ENCODE data around the gene L3MBTL3.
"Not testable (repeated sequence)": the region's sequence is repeated elsewhere in the genome, so short reads cannot be mapped to it uniquely, and the experiment has no call there.

Gene L3MBTL3

GRCh38 chr6:130138116-130138908 is 119.9 kb downstream of the L3MBTL3 start:
- no peak for DNase-seq

GRCh38 chr6:130138909-130139242 is 120.5 kb downstream of the L3MBTL3 start:
- no peak for DNase-seq

GRCh38 chr6:130140084-130140483 is 121.7 kb downstream of the L3MBTL3 start:
- DNase-seq, result no peak

- no peak for DNase-seq
Measured at GRCh38 chr6:130143709-130144108, 125.3 kb downstream of the L3MBTL3 start.

GRCh38 chr6:130147111-130147510 is 128.7 kb downstream of the L3MBTL3 start:
- no peak for DNase-seq

GRCh38 chr6:130148181-130148580 is 129.8 kb downstream of the L3MBTL3 start:
- DNase-seq, result no peak

GRCh38 chr6:130149016-130149415 is 130.6 kb downstream of the L3MBTL3 start:
- not testable (repeated sequence) for DNase-seq

- no peak for DNase-seq
Measured at GRCh38 chr6:130150906-130151305, 132.5 kb downstream of the L3MBTL3 start.

- DNase-seq, result no peak
Measured at GRCh38 chr6:130152908-130153510, 134.6 kb downstream of the L3MBTL3 start.

- DNase-seq, result no peak
Measured at GRCh38 chr6:130156908-130157307, 138.5 kb downstream of the L3MBTL3 start.

GRCh38 chr6:130158056-130158455 is 139.7 kb downstream of the L3MBTL3 start:
- DNase-seq, result no peak

GRCh38 chr6:130158548-130158947 is 140.2 kb downstream of the L3MBTL3 start:
- DNase-seq, result no peak

GRCh38 chr6:130159956-130160355 is 141.6 kb downstream of the L3MBTL3 start:
- no peak for DNase-seq

- DNase-seq, result no peak
Measured at GRCh38 chr6:130161683-130162404, 143.5 kb downstream of the L3MBTL3 start.

- DNase-seq, result no peak
Measured at GRCh38 chr6:130162421-130162820, 144.0 kb downstream of the L3MBTL3 start.

GRCh38 chr6:130163266-130163665 is 144.9 kb downstream of the L3MBTL3 start:
- no peak for DNase-seq

- DNase-seq, result no peak
Measured at GRCh38 chr6:130164251-130164650, 145.9 kb downstream of the L3MBTL3 start.

- no peak for DNase-seq
Measured at GRCh38 chr6:130167655-130168054, 149.3 kb downstream of the L3MBTL3 start.

GRCh38 chr6:130170160-130170559 is 151.8 kb downstream of the L3MBTL3 start:
- DNase-seq, result not testable (repeated sequence)

- DNase-seq, result not testable (repeated sequence)
Measured at GRCh38 chr6:130173377-130174004, 155.1 kb downstream of the L3MBTL3 start.

GRCh38 chr6:130176378-130176777 is 158.0 kb downstream of the L3MBTL3 start:
- DNase-seq, result no peak

- DNase-seq, result no peak
Measured at GRCh38 chr6:130178692-130179091, 160.3 kb downstream of the L3MBTL3 start.

All from amygdala (tissue), 56 donors.